Trophoblast cell (in vitro differentiated cells and primary cell): ENCODE results near the gene RGSL1.

ENCODE experiments used
- DNase-seq, 2 donors: peaks; one replicate each; pipeline ENCODE4 v3.0.0-alpha.2; 2016
- H2AFZ ChIP-seq: 2 replicates; pipeline ENCODE4 v1.6.1; 2013; ENCODE audit warnings: low read length, moderate library complexity, mild to moderate bottlenecking; ENCODE audit not compliant: insufficient read depth, poor library complexity
- H2AK5ac ChIP-seq: 2 replicates; pipeline ENCODE4 v1.6.1; 2013; ENCODE audit warnings: mild to moderate bottlenecking, low read length
- H2BK120ac ChIP-seq: 2 replicates; pipeline ENCODE4 v1.6.1; 2013; ENCODE audit warnings: low read length, mild to moderate bottlenecking, moderate library complexity; ENCODE audit not compliant: insufficient read depth, poor library complexity
- H2BK12ac ChIP-seq: 2 replicates; pipeline ENCODE4 v1.6.1; 2013; ENCODE audit warnings: mild to moderate bottlenecking, low read length, moderate library complexity
- H2BK5ac ChIP-seq: 2 replicates; pipeline ENCODE4 v1.6.1; 2013; ENCODE audit warnings: low read length, low read depth, moderate library complexity, mild to moderate bottlenecking; ENCODE audit not compliant: poor library complexity
- H3K14ac ChIP-seq: 2 replicates; pipeline ENCODE4 v1.6.1; 2013; ENCODE audit warnings: mild to moderate bottlenecking, low read length
- H3K18ac ChIP-seq: 2 replicates; pipeline ENCODE4 v1.6.1; 2013; ENCODE audit warnings: mild to moderate bottlenecking, low read length
- H3K23ac ChIP-seq: 2 replicates; pipeline ENCODE4 v1.6.1; 2013; ENCODE audit warnings: low read length
- H3K27ac ChIP-seq: 2 replicates; pipeline ENCODE4 v1.5.1; 2013; ENCODE audit warnings: low read depth, mild to moderate bottlenecking, inconsistent platforms, low read length, moderate library complexity
- H3K27me3 ChIP-seq: 2 replicates; pipeline ENCODE4 v1.6.1; 2013; ENCODE audit warnings: inconsistent platforms, mild to moderate bottlenecking, low read length, moderate library complexity; ENCODE audit not compliant: insufficient read depth
- H3K36me3 ChIP-seq, 2 experiments: 1 replicate in 1 of 2; 2 replicates in 1 of 2; pipeline ENCODE4 v1.6.1; 2013; ENCODE audit warnings: low read length in 2 of 2, mild to moderate bottlenecking in 2 of 2, moderate library complexity in 1 of 2; ENCODE audit not compliant: insufficient read depth in 2 of 2, control insufficient read depth in 1 of 2
- H3K4ac ChIP-seq: 2 replicates; pipeline ENCODE4 v1.6.1; 2013; ENCODE audit warnings: low read depth, mild to moderate bottlenecking, low read length, moderate library complexity
- H3K4me1 ChIP-seq, 2 experiments: 1 replicate in 1 of 2; 2 replicates in 1 of 2; pipeline ENCODE4 v1.6.1; 2013; ENCODE audit warnings: low read length in 2 of 2, mild to moderate bottlenecking in 2 of 2, moderate library complexity in 1 of 2; ENCODE audit not compliant: insufficient read depth in 2 of 2, control insufficient read depth in 1 of 2
- H3K4me2 ChIP-seq: 2 replicates; pipeline ENCODE4 v1.6.1; 2013; ENCODE audit warnings: inconsistent platforms, mild to moderate bottlenecking, low read length, moderate library complexity
- H3K4me3 ChIP-seq: 2 replicates; pipeline ENCODE4 v1.5.1; 2013; ENCODE audit warnings: mild to moderate bottlenecking, low read depth, low read length, inconsistent platforms
- H3K79me1 ChIP-seq: one replicate; pipeline ENCODE4 v1.6.1; 2013; ENCODE audit warnings: low read length
- H3K79me2 ChIP-seq: 2 replicates; pipeline ENCODE4 v1.6.1; 2013; ENCODE audit warnings: low read length, mild to moderate bottlenecking; ENCODE audit not compliant: control insufficient read depth, insufficient read depth, poor library complexity
- H3K9ac ChIP-seq: 2 replicates; pipeline ENCODE4 v1.6.1; 2013; ENCODE audit warnings: mild to moderate bottlenecking, low read length
- H3K9me3 ChIP-seq: 2 replicates; pipeline ENCODE4 v1.6.1; 2013; ENCODE audit warnings: low read depth, mild to moderate bottlenecking, control low read depth, inconsistent platforms, low read length; ENCODE audit not compliant: insufficient read depth
- H4K12ac ChIP-seq: 2 replicates; pipeline ENCODE4 v1.6.1; 2013; ENCODE audit warnings: low read depth, mild to moderate bottlenecking, low read length, moderate library complexity
- H4K8ac ChIP-seq: 2 replicates; pipeline ENCODE4 v1.6.1; 2013; ENCODE audit warnings: low read depth, mild to moderate bottlenecking, low read length, moderate library complexity
- H4K91ac ChIP-seq: one replicate; pipeline ENCODE4 v1.6.1; 2013; ENCODE audit warnings: low read depth, mild to moderate bottlenecking, low read length, moderate library complexity
- WGBS: extraction: QIAGEN DNeasy Blood & Tissue Kit; methylation state at CpG from one replicate; pipeline ENCODE4 v1.1.7; 2013; ENCODE audit warnings: missing lambda C conversion rate; ENCODE audit not compliant: insufficient read length, insufficient coverage; ENCODE audit errors: extremely low coverage; 5-methylcytosine and 5-hydroxymethylcytosine counted together

Gene RGSL1

GRCh38 chr1:182484531-182485257 lies 34.7 kb downstream of the RGSL1 start:
- Histone ChIP-seq H2BK120ac (no peak overlapping the region), H3K27me3 (no peaks in the 10 kb centered on the region), H4K8ac (no peak overlapping the region), H2BK12ac (no peak overlapping the region), H3K14ac (no peak overlapping the region), H2BK5ac (no peak overlapping the region), H2AK5ac (no peak overlapping the region), H3K4me2 (no peak overlapping the region), H3K4ac (no peak overlapping the region), H3K4me3 (peak overlapping the region; percentile 43), H2AFZ (no peak overlapping the region), H4K12ac (no peak overlapping the region), H3K79me1 (no peaks in the 10 kb centered on the region), H4K91ac (no peak overlapping the region), H3K23ac (no peak overlapping the region), H3K36me3 (no peaks in the 10 kb centered on the region), H3K18ac (no peak overlapping the region), H3K79me2 (no peaks in the 10 kb centered on the region), H3K9me3 (peaks cover 3% of the 10 kb centered on the region), H3K4me1 (no peaks in the 10 kb centered on the region), H3K9ac (no peak overlapping the region), H3K27ac (no peak overlapping the region)
- DNase-seq, result peak; percentile 9 to 49
- no CpG with 5 or more reads among the region's 5 CpGs for WGBS

- H3K18ac ChIP-seq, result no peak overlapping the region
- no peak overlapping the region for H3K4me2 ChIP-seq
- H3K36me3 ChIP-seq, result no peaks in the 10 kb centered on the region
- H2BK5ac ChIP-seq, result no peak overlapping the region
- no peak overlapping the region for H4K12ac ChIP-seq
- H3K23ac ChIP-seq, result no peak overlapping the region
- no peak overlapping the region for H3K27ac ChIP-seq
- no peak overlapping the region for H3K4ac ChIP-seq
- H3K4me1 ChIP-seq, result no peaks in the 10 kb centered on the region
- no peak overlapping the region for H3K9ac ChIP-seq
- no CpG with 5 or more reads among the region's 3 CpGs for WGBS
- no peak overlapping the region for H3K14ac ChIP-seq
- no peak overlapping the region for H4K91ac ChIP-seq
- H2AK5ac ChIP-seq, result no peak overlapping the region
- no peaks in the 10 kb centered on the region for H3K27me3 ChIP-seq
- H3K4me3 ChIP-seq, result no peak overlapping the region
- H2AFZ ChIP-seq, result no peak overlapping the region
- H3K9me3 ChIP-seq, result peaks cover 3% of the 10 kb centered on the region
- no peak for DNase-seq
- no peaks in the 10 kb centered on the region for H3K79me1 ChIP-seq
- no peak overlapping the region for H2BK12ac ChIP-seq
- no peaks in the 10 kb centered on the region for H3K79me2 ChIP-seq
- no peak overlapping the region for H2BK120ac ChIP-seq
- no peak overlapping the region for H4K8ac ChIP-seq
Measured at GRCh38 chr1:182485861-182486260, 35.9 kb downstream of the RGSL1 start.

- no peak for DNase-seq
- Histone ChIP-seq H4K8ac (no peak overlapping the region), H3K27me3 (no peaks in the 10 kb centered on the region), H3K9ac (no peak overlapping the region), H3K79me2 (no peaks in the 10 kb centered on the region), H3K9me3 (peaks cover 3% of the 10 kb centered on the region), H2BK5ac (no peak overlapping the region), H3K79me1 (no peaks in the 10 kb centered on the region), H2AFZ (no peak overlapping the region), H3K4ac (no peak overlapping the region), H3K36me3 (no peaks in the 10 kb centered on the region), H2BK120ac (no peak overlapping the region), H3K18ac (no peak overlapping the region), H3K4me1 (no peaks in the 10 kb centered on the region), H2BK12ac (no peak overlapping the region), H4K91ac (no peak overlapping the region), H3K4me2 (no peak overlapping the region), H3K23ac (no peak overlapping the region), H3K4me3 (no peak overlapping the region), H3K27ac (no peak overlapping the region), H3K14ac (no peak overlapping the region), H2AK5ac (no peak overlapping the region), H4K12ac (no peak overlapping the region)
- WGBS, result no CpG with 5 or more reads among the region's 1 CpG
Measured at GRCh38 chr1:182488803-182489202, 38.9 kb downstream of the RGSL1 start.

- DNase-seq, result no peak
- Histone ChIP-seq H4K8ac (no peak overlapping the region), H4K91ac (no peak overlapping the region), H2BK5ac (no peak overlapping the region), H3K14ac (no peak overlapping the region), H2AFZ (no peak overlapping the region), H3K79me1 (no peaks in the 10 kb centered on the region), H4K12ac (no peak overlapping the region), H3K4me2 (no peak overlapping the region), H3K9ac (no peak overlapping the region), H2BK120ac (no peak overlapping the region), H2AK5ac (no peak overlapping the region), H3K36me3 (no peaks in the 10 kb centered on the region), H3K9me3 (no peaks in the 10 kb centered on the region), H3K18ac (no peak overlapping the region), H3K27ac (no peak overlapping the region), H2BK12ac (no peak overlapping the region), H3K27me3 (no peaks in the 10 kb centered on the region), H3K4me1 (no peaks in the 10 kb centered on the region), H3K23ac (no peak overlapping the region), H3K4me3 (no peak overlapping the region), H3K4ac (no peak overlapping the region), H3K79me2 (no peaks in the 10 kb centered on the region)
- WGBS, result no CpG with 5 or more reads among the region's 2 CpGs
Measured at GRCh38 chr1:182493063-182493462, 43.1 kb downstream of the RGSL1 start.
